KG1 (cell line): ENCODE results near the gene DSG1.
"Not testable (repeated sequence)": the region's sequence is repeated elsewhere in the genome, so short reads cannot be mapped to it uniquely, and the experiment has no call there.

Source experiments
- DNase-seq: peaks from one replicate; lab custom pipeline; 2025; lab: John Stamatoyannopoulos, UW

Gene DSG1

GRCh38 chr18:31353336-31353735 is 35.4 kb downstream of the DSG1 start:
- not testable (repeated sequence) for DNase-seq

- DNase-seq = no peak
Measured at GRCh38 chr18:31354990-31355389, 37.0 kb downstream of the DSG1 start.

- DNase-seq = no peak
Measured at GRCh38 chr18:31356025-31356424, 38.1 kb downstream of the DSG1 start.

- DNase-seq = no peak
Measured at GRCh38 chr18:31364190-31364589, 46.2 kb downstream of the DSG1 start.

- DNase-seq = no peak
Measured at GRCh38 chr18:31369478-31369877, 51.5 kb downstream of the DSG1 start.

GRCh38 chr18:31371989-31372388 is 54.0 kb downstream of the DSG1 start:
- DNase-seq = no peak

- DNase-seq = no peak
Measured at GRCh38 chr18:31373641-31374040, 55.7 kb downstream of the DSG1 start.

GRCh38 chr18:31376477-31376876 is 58.5 kb downstream of the DSG1 start, which contains the start of gene DSG4:
DSG4 (plus strand) TSS chr18:31376777; CDS start chr18:31376912, 135 bp downstream.
- DNase-seq = no peak

- no peak for DNase-seq
Measured at GRCh38 chr18:31380912-31381311, 63.0 kb downstream of the DSG1 start.

- no peak for DNase-seq
Measured at GRCh38 chr18:31382107-31382506, 64.1 kb downstream of the DSG1 start.

GRCh38 chr18:31386741-31387140 is 68.8 kb downstream of the DSG1 start:
- DNase-seq = no peak

GRCh38 chr18:31393286-31393685 is 75.3 kb downstream of the DSG1 start:
- DNase-seq = no peak

- DNase-seq = no peak
Measured at GRCh38 chr18:31396796-31397612, 79.0 kb downstream of the DSG1 start.

- DNase-seq = no peak
Measured at GRCh38 chr18:31398191-31398590, 80.2 kb downstream of the DSG1 start.

- DNase-seq = no peak
Measured at GRCh38 chr18:31399306-31400032, 81.5 kb downstream of the DSG1 start.

GRCh38 chr18:31401156-31402025 is 83.4 kb downstream of the DSG1 start:
- no peak for DNase-seq

- DNase-seq = no peak
Measured at GRCh38 chr18:31402026-31402373, 84.0 kb downstream of the DSG1 start.

GRCh38 chr18:31403409-31403808 is 85.4 kb downstream of the DSG1 start:
- no peak for DNase-seq
